ENCODE data around the gene GPATCH8. TPM values are rescaled to one million over a fixed set of nuclear protein-coding genes. Genes with fewer than 3 reads are reported as not detected.

The GPATCH8 gene
- total and polyA plus RNA-seq, 2 experiments from 2014 or later: 34.7 to 38.7 TPM

- Histone ChIP-seq H3K4me3 (peak overlapping the region; percentile 84), H3K4me1 (ENCODE audit: low read depth) (peaks cover 30% of the 10 kb centered on the region), H3K27me3 (peaks cover 17% of the 10 kb centered on the region), H3K9me3 (ENCODE audit: low read depth) (no peaks in the 10 kb centered on the region), H3K36me3 (no peaks in the 10 kb centered on the region), H3K27ac (no peak overlapping the region)
- DNase-seq (ENCODE audit: low read depth in 1 of 2, low spot score in 1 of 2): no peak
- TF ChIP-seq CTCF (IDR thresholded peaks at IDR 0.05; ENCODE audit: low read depth, low read length): no peak
Measured at GRCh38 chr17:44361292-44362260, 141.6 kb downstream of the GPATCH8 start.

- peak; percentile 42 to 63 for DNase-seq (ENCODE audit: low read depth in 1 of 2, low spot score in 1 of 2)
Measured at GRCh38 chr17:44360826-44361225, 142.4 kb downstream of the GPATCH8 start.

DNA sequence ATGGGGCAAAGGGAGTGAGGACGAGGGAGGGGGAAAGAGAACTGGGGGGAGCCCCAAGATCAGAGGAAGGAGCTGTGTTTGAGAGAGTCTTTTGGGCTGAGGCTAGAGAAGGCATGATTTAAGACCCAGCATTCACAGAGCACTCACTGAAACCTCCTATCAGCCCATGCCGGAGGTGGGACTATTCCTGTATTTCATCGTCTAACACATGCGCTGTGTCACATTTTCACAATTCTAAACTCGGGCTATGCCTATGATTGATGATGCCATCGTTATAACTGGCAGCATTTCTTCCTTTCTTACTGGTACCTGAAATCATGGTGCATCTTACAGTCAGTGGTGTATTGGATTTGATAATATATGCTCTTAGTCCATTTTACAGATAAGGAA is 143.1 kb downstream of the GPATCH8 start:
- Histone ChIP-seq H3K4me3 (no peak overlapping the region), H3K9me3 (ENCODE audit: low read depth) (no peaks in the 10 kb centered on the region), H3K4me1 (ENCODE audit: low read depth) (peaks cover 30% of the 10 kb centered on the region), H3K27me3 (peaks cover 6% of the 10 kb centered on the region), H3K27ac (no peak overlapping the region), H3K36me3 (no peaks in the 10 kb centered on the region)
- no peak for DNase-seq (ENCODE audit: low read depth in 1 of 2, low spot score in 1 of 2)
- TF ChIP-seq CTCF (IDR thresholded peaks at IDR 0.05; ENCODE audit: low read depth, low read length): no peak

More at GRCh38 chr17:44360826-44361225, 142.4 kb downstream of the GPATCH8 start:
- Histone ChIP-seq H3K9me3 (ENCODE audit: low read depth) (no peaks in the 10 kb centered on the region), H3K27ac (no peak overlapping the region), H3K4me3 (no peak overlapping the region), H3K36me3 (no peaks in the 10 kb centered on the region), H3K4me1 (ENCODE audit: low read depth) (peaks cover 30% of the 10 kb centered on the region), H3K27me3 (peaks cover 11% of the 10 kb centered on the region)
- TF ChIP-seq CTCF (IDR thresholded peaks at IDR 0.05; ENCODE audit: low read depth, low read length): no peak

- Histone ChIP-seq H3K4me3 (no peak overlapping the region), H3K9me3 (ENCODE audit: low read depth) (no peaks in the 10 kb centered on the region), H3K27me3 (peaks cover under 1% of the 10 kb centered on the region), H3K4me1 (ENCODE audit: low read depth) (peaks cover 30% of the 10 kb centered on the region), H3K27ac (no peak overlapping the region), H3K36me3 (no peaks in the 10 kb centered on the region)
- TF ChIP-seq CTCF (IDR thresholded peaks at IDR 0.05; ENCODE audit: low read depth, low read length): no peak
- no peak for DNase-seq (ENCODE audit: low read depth in 1 of 2, low spot score in 1 of 2)
Measured at GRCh38 chr17:44359458-44360143, 143.6 kb downstream of the GPATCH8 start.

- no peak overlapping the region for H3K4me3 ChIP-seq
- no peak for TF ChIP-seq CTCF (IDR thresholded peaks at IDR 0.05; ENCODE audit: low read depth, low read length)
- H3K27ac ChIP-seq: no peak overlapping the region
- no peak for DNase-seq (ENCODE audit: low read depth in 1 of 2, low spot score in 1 of 2)
- no peaks in the 10 kb centered on the region for H3K27me3 ChIP-seq
- H3K36me3 ChIP-seq: no peaks in the 10 kb centered on the region
- H3K4me1 ChIP-seq (ENCODE audit: low read depth): peaks cover 30% of the 10 kb centered on the region
- H3K9me3 ChIP-seq (ENCODE audit: low read depth): no peaks in the 10 kb centered on the region
Measured at GRCh38 chr17:44359006-44359405, 144.2 kb downstream of the GPATCH8 start.

Data from cardiac muscle cell (in vitro differentiated cells and primary cell).